CMK (cell line): ENCODE results near the gene ASNSD1.
"Not testable (repeated sequence)": the region's sequence is repeated elsewhere in the genome, so short reads cannot be mapped to it uniquely, and the experiment has no call there.

Source experiments
- DNase-seq: peaks from one replicate; pipeline ENCODE4 v3.0.0-alpha.2; 2010; ENCODE audit warnings: low read depth

The ASNSD1 gene

DNA sequence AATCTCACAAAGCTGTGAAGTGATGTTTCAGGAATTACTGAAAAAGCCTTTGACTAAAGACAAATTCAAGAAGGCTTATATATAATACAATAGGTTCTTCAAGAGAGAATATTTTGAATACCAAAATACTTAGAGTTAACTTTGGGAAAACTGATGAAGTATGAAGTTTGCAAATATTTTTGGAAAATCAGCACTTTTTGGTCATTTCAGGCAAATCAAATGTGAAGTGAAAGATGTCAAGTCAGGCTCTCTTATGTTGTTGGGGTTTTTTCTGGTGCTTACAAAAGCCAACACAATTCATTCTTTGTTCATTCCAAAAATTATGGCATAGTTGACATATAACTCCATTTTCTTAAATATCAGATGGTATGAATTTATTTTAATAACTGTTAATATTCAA lies 14.7 kb upstream of the ASNSD1 start:
- DNase-seq: no peak

DNA sequence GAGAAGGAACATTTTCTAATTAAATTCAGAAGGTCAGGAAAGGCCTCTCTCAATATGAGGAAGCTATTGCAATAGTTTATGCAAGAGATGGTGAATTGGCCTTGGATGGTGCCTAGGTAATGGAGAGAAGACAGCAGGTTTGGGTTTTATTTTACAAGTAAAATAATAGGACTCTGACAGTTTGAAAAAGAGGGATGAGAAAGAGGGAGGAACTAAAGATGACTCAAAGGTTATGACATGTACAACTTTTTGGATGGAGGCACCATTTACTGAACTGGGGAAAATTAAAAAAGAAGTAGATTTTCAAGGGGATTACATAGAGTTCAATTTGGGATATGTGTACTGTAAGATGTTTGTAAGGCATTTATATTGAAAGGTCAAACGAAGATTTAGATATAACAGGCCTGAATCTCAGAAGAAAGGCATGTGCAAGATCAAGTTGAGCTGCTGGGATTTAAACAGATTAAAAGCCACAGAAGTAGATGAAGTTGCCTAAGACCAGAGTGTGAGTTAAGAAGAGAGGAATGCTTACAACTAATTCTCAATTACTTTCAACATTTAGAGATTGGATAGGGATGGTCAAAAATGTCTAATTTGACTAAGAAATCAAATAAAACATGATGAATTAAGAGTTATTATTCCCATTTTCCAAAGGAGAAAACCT lies 12.3 kb upstream of the ASNSD1 start:
- no peak for DNase-seq

DNA sequence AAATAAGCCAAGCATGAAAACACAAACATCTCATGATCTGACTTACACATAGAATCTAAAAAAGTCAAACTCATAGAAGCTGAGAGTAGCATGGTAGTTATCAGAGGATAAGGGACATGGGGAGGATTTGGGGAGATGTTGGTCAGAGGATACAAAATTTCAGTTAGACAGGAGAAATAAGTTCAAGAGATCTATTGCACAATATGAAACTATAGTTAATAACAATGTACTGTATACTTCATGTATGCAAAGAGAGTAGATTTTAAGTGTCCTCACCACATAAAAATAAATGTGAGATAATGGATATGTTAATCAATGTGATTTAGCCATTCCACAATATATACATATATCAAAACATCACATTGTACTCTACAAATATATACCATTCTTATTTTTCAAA lies 10.0 kb upstream of the ASNSD1 start:
- DNase-seq: no peak

DNA sequence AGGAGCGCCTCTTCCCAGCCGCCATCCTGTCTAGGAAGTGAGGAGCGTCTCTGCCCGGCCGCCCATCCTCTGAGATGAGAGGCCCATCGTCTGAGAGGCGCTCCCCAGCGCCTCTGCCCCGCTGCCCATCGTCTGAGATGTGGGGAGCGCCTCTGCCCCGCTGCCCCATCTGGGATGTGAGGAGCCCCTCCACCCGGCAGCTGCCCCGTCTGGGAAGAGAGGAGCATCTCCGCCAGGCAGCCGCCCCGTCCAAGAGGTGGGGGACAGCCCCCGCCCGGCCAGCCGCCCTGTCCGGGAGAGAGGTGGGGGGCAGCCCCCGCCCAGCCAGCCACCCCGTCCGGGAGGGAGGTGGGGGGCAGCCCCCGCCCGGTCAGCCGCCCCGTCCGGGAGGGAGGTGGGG lies 7.8 kb upstream of the ASNSD1 start:
- DNase-seq: not testable (repeated sequence)

DNA sequence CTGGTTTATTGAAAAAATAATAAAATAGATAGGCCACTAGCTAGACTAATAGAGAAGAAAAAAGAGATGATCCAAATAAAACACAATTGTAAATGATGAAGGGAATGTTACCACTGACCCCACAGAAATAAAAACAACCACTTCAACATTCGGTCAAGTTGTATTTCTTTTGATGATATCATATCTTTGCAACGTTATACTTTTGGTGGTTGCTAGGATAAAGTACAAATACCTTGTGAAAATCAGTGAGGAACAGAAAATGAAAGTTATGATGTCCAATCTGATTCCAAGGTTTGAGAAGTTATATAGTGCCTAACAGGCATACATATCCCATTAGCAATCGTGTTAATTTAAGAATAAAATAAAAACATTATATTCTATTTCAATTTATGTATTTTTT lies 6.6 kb upstream of the ASNSD1 start:
- DNase-seq: no peak

DNA sequence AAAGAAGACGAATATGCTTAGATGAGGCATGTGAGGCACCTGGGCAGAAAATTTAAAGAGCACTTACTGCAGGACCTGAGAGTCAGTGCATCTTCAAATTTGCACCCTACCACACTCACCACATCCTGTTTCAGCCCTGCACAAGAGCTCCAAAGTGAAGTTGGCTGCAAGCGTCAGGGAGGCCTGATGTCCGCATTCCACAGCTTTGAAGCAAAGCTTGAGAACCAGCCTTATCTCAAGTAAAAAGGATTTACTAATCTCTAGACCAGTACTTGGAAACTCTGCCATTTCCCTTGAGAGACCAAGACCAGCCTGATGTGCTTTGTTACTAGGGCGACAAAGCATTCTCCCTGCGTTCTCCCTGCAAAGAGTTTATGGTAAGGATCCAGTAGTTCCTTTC lies 3.4 kb upstream of the ASNSD1 start:
- peak; percentile 45 for DNase-seq

DNA sequence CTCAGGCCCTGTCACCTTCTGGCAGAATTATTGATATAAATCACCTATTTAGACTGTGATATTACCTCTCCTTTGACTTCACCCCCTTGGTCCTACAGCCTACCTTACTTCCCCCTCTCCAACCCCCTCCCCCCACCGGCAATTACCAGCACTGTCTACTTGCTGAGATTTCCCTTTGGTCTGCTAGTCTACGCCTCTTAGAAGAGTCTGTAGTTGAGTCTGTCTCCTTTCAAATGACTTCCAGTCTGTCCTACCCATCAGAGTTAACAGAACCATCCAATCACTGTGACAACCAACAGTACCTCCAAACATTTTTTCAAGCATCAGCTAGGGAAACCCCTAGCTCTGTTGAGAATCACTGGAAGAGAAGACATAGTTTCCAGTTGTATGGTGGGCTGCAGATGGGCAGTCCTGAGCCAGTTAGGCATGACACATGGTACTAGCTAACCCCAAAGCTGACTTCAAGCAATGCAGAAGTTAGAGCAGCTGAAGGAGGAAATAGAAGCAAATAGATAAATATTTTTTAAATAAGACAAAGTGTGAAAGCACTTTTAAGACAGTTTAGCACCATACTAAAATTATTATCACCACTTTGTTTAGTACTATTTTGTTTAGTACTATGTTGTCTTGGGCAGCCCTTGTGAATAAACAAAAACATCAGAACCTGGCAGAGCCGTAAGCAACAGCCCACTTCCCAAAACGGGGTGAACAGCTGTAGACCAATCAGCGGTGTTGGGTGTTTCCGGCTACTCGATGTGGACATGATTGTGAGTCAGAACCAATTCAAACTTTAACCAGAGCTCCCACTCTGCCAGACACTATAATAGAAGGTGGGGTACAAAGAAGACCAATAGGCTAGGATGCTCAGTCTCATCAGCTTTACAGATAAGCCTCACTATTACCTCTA lies 2.7 kb upstream of the ASNSD1 start:
- DNase-seq: no peak

DNA sequence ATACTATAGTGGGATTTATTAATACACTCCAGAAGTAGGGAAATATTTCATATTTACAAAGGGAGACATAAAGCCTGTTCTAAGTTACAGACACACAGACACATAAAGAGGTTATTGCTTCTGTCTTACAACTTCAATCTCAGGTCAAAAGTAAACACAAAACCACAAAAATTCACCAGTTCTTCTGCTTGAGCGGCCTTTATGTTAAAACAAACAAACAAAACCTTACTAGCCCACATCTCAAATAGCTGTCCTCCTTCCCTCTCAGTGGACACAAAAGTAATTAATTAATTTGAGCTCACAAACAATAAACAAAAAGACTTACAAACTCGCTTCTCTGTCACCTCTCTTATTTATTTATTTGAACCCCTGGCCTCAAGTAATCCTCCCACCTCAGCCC lies 1.5 kb upstream of the ASNSD1 start:
- DNase-seq: no peak

DNA sequence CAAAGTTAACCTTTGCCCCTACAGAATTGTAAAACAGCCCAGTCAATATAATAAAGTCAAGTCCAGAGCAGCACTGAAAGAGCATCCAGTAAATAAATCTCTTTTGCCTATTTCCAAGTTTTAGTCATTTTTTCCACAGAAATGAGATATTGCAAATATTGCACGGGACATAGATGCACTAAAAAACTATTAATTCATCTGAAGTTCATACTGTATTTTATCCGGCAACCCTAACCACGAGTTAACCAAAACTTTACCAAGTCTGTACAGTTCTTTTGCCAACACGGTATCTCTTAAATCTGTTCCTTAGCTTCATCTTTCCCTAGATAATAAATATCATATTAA lies 484 bp upstream of the ASNSD1 start:
- no peak for DNase-seq

DNA sequence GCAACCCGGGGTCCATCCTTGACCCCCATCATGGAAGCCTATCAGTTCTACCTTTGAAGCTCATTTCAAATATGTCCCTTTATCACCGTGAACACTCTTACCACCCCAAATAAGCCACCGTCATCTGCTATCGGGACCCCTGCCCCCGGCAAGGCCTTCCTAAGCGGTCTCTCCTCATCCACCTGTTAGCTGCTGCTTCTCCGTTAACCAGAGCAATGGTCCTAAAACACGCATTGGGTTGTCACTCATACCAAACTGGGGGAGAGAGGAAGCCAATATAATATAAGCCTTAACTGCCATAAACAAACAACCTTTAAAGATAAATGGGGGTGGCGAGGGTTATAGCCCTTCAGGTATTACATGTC lies 680 bp downstream of the ASNSD1 start:
- DNase-seq: no peak

DNA sequence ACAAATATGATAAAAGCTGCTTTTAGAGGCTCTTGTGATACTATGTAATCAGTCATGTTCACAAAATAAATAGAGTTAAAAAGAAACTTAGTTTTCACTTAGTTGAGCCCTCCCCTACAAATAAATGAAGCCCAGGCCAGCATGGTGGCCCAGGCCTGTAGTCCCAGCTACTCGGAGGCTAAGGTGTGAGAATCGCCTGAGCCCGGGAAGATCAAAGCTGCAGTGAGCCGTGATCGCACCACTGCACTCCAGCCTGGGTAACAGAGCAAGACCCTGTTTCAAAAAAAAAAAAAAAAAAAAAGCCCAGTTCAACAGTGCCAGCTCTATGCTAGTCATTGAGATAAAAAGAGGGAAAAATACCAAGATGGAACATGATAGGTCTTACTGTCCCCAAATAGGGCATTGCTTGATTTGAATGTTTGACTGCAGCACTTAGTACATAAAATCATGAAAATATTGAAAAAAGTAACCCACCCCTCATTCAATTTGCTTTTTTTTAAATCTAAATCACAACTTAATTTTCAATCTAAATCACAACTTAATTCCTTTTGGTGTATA lies 1.5 kb downstream of the ASNSD1 start:
- no peak for DNase-seq

DNA sequence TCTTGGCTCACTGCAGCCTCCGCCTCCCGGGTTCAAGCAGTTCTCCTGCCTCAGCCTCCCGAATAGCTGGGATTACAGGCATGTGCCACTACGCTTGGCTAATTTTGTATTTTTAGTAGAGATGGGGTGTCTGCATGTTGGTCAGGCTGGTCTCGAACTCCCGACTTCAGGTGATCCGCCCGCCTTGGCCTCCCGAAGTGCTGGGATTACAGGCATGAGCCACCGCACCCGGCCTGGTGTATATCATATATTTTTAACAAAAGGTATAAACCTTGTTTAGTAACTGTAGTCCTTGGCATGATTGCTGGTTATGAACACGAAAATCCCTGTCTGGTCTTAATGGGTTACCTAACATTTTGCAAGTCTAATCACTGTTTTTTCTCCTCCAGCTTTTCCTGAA lies 2.1 kb downstream of the ASNSD1 start:
- not testable (repeated sequence) for DNase-seq

DNA sequence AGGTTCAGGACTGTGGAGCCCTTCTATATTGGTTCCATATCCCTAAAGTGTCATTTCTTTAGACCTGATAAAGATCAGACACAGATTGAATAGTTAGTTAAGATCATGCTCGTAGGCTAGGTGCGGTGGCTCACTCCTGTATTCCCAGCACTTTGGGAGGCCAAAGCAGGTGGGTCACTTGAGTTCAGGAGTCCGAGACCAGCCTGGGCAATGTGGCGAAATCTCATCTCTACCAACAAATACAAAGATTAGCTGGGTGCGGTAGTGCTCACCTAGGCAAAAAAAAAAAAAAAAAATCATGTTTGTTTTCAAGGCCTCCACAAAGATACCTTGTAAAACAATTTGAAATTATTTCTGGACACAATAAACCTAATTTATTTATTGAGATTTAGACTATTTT lies 8.7 kb downstream of the ASNSD1 start:
- no peak for DNase-seq

DNA sequence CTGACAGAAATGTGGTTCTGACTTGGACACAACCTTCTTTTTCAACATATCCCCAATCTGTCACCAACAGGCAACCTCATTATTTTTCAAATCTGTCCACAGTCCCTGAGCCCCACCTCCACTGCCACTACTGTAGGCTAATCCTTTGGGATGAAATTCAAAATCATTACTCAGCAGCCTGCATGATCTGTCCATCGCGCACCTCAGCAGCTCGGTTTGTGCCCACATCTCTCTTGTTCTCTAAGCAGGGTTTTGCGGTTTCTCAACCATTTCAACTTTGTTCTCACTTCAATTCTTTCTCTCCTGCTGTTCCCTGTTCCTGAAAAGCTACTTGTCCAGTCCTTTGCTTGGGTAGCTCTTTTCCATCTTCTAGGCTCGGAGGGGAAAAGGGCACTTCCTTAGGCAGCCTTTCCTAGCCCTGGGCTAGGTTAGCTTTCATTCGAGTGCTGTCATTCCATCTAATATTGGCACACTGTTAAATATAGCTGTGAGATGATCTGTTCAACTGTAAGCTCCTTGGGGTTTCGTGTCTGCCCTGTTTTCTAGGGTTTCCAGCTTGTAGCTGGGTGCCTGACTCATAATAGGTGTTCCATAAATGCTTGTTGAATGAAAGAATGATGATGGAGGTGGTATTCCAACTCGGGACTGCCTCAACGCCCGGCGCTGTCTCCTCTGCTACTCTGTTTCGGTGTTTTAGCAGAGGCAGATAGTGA lies 12.6 kb downstream of the ASNSD1 start:
- no peak for DNase-seq

DNA sequence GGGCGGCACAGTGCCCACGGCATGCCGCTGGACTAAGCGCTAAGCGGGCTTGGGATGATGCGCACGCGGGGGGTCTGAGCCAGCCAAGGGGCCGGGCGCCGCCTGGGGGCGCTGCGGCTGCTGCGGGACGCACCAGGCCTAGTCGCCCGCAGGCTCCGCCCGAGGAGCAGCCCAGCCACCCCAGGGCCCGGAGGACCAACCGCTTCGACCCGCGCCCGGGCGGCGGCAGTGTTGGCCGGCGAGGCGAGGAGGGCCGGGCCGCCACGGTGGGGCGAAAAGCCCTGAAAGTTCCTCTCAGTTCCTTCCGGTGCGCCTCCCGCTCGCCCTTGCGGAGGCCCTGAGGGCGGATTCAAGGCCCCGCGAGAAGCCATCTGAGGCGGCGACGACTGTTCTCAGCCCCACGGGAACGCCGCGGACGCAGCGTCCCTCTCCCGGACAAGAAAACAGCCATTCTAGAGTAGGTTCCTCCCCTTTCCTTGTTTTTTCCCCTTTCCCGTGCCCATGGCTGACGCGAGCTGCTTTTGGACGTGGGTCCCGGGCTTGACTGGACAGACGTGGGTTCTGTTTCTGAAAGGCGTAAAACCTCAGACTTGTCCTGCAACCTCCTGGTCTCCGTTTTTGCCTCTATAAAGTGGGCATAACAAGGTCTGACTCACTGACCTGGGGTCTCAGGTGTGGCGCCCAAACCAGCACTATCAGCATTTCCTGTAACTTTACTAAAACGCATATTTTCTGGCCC lies 13.3 kb downstream of the ASNSD1 start, which contains the start of gene ANKAR:
Gene ANKAR (plus strand): TSS at position 297 of the 739 bp plus-strand sequence. CDS start 1,821 bp downstream, outside the sequence.
- DNase-seq: peak; percentile 63

DNA sequence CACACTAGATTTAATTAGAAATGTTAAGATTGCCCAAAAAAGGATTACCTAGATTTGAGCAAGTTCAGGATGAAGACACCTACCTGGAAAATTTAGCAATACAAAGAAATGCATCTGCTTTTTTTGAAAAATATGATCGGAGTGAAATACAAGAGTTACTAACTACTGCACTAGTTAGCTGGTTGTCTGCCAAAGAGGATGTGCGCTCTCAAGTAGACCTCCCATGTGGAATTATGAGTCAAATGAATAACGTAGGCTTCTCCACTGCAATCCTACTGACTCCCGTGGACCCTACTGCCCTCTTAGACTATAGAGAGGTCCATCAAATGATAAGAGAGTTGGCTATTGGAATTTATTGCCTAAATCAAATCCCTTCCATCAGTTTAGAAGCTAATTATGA lies 15.2 kb downstream of the ASNSD1 start:
- no peak for DNase-seq

DNA sequence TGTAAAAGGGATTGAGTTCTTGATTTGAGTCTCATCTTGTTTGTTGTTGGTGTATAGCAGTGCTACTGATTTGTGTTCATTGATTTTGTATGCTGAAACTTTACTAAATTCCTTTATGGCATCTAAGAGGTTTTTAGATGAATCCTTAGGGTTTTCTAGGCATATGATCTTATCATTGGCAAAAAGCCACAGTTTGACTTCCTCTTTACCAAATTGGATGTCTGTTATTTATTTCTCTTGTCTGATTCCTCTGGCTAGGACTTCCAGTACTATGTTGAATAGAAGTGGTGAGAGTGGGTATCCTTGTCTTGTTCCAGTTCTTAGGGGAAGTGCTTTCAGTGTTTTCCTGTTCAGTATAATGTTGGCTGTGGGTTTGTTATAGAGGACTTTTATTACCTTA lies 18.0 kb downstream of the ASNSD1 start:
- no peak for DNase-seq

DNA sequence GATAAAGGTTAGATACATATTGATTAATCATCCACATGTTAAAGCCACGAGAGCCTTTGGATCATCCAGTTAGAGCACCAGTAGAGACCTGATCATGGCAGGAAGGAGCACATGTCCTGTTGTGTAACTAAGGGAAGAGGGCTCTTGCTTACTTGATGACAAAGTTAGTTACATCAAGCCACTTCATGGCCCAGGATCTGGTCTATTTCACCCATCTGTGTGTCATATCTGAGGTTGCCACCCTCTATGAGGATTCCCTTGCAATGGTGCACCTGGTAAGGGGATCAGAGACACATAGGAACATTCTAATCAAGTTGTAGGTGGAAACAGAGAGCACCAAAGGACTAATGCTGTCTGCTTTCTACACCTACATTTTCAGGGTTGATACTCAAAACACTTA lies 19.9 kb downstream of the ASNSD1 start:
- no peak for DNase-seq

DNA sequence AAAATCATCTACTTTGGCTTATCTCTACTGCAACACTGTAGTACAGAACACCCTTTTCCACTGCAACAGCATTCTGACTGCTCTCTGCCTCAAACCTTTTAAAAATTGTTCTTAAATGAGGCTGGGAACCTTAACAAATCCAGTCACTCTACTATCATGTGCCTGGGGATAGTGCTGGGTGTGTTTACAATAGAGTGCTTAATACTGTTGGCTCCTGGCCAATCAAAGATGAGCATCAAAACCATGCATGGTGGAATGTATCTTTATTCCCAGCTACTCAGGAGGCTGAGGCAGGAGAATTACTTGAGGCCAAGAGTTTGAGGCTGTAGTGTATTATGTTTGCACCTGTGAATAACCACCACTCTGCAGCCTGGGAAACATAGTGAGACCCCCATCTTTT lies 20.6 kb downstream of the ASNSD1 start:
- no peak for DNase-seq

DNA sequence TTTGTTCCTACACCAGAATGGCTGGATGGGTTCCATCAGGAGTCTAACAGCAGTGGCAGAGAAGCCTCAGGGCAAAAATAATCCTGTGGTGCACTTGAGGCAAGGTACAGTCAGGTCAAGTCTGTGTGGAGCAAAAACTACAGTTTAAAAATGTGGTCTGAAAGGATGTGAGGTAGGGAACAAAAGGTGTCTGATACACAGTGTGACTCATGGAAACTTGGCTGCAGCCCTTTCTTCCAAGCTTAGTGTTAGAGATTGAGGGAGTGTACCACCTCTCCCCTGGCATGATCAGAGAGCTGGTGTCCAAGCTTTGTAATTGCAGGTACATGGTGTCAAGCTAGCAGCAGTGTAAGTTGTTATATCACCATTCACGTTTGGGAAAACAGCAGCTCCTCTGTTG lies 22.1 kb downstream of the ASNSD1 start:
- no peak for DNase-seq

DNA sequence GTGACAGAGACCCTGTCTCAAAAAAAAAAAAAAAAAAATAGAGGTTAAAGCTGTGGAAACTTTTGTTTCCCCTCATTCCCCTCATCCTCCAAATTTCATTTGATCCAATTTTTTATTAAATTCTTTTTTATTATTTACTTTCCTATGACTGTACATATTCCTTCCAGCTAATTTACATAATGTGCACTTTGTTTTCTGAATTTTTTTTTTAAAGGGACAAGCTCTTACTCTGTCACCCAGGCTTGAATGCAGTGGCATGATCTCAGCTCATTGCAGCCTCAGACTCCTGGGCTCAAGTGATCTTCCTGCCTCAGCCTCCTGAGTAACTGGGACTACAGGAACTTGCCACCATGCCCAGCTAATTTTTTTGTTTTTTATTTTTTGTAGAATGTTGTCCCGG lies 23.6 kb downstream of the ASNSD1 start:
- DNase-seq: no peak
